ENCODE results near the gene TNFRSF18.
A peak's percentile ranks its signal among the peaks of the same experiment; 100 is the strongest.

The TNFRSF18 gene

GRCh38 chr1:1166642-1167397 is 39.6 kb downstream of the TNFRSF18 start:
- no peak for DNase-seq (ENCODE audit: low read depth in 2 of 2)

- DNase-seq (ENCODE audit: low read depth in 2 of 2), result no peak
These were observed 40.4 kb downstream of the TNFRSF18 start for GRCh38 chr1:1165900-1166421.

- DNase-seq (ENCODE audit: low read depth in 2 of 2), result no peak
These were observed 40.9 kb downstream of the TNFRSF18 start for GRCh38 chr1:1165485-1165884.

GRCh38 chr1:1164701-1165451 is 41.5 kb downstream of the TNFRSF18 start:
- DNase-seq (ENCODE audit: low read depth in 2 of 2), result no peak

GRCh38 chr1:1164361-1164700 is 42.1 kb downstream of the TNFRSF18 start:
- no peak for DNase-seq (ENCODE audit: low read depth in 2 of 2)

GRCh38 chr1:1163538-1164070 is 42.8 kb downstream of the TNFRSF18 start:
- DNase-seq (ENCODE audit: low read depth in 2 of 2), result no peak

- no peak for DNase-seq (ENCODE audit: low read depth in 2 of 2)
These were observed 43.5 kb downstream of the TNFRSF18 start for GRCh38 chr1:1162597-1163537.

GRCh38 chr1:1161683-1162079 is 44.7 kb downstream of the TNFRSF18 start:
- DNase-seq (ENCODE audit: low read depth in 2 of 2), result no peak

GRCh38 chr1:1161078-1161682 is 45.2 kb downstream of the TNFRSF18 start:
- no peak for DNase-seq (ENCODE audit: low read depth in 2 of 2)

GRCh38 chr1:1160281-1160930 is 46.0 kb downstream of the TNFRSF18 start:
- no peak for DNase-seq (ENCODE audit: low read depth in 2 of 2)

GRCh38 chr1:1157914-1158710 is 48.3 kb downstream of the TNFRSF18 start:
- no peak for DNase-seq (ENCODE audit: low read depth in 2 of 2)

GRCh38 chr1:1157426-1157913 is 48.9 kb downstream of the TNFRSF18 start:
- DNase-seq (ENCODE audit: low read depth in 2 of 2), result peak in 1 of 2 donors; percentile 49

- no peak for DNase-seq (ENCODE audit: low read depth in 2 of 2)
These were observed 49.4 kb downstream of the TNFRSF18 start for GRCh38 chr1:1157033-1157365.

GRCh38 chr1:1156140-1157032 is 50.0 kb downstream of the TNFRSF18 start:
- no peak for DNase-seq (ENCODE audit: low read depth in 2 of 2)

- no peak for DNase-seq (ENCODE audit: low read depth in 2 of 2)
These were observed 51.1 kb downstream of the TNFRSF18 start for GRCh38 chr1:1155258-1155657.

GRCh38 chr1:1153874-1154273 is 52.5 kb downstream of the TNFRSF18 start:
- DNase-seq (ENCODE audit: low read depth in 2 of 2), result no peak

All from stimulated activated CD8-positive, alpha-beta memory T cell treated with anti-CD3 and anti-CD28 coated beads, Interleukin-7, amount 100 ng/mL, for 4 hours (primary cell).